Glomerular visceral epithelial cell (primary cell): ENCODE results near the gene IRF8.
"Not testable (repeated sequence)": the region's sequence is repeated elsewhere in the genome, so short reads cannot be mapped to it uniquely, and the experiment has no call there.

ENCODE experiments used
- DNase-seq: peaks from one replicate; pipeline ENCODE4 v3.0.0-alpha.2; 2016; ENCODE audit errors: extremely low spot score

Gene IRF8

GRCh38 chr16:85935391-85935973 is 36.5 kb downstream of the IRF8 start:
- no peak for DNase-seq

DNA sequence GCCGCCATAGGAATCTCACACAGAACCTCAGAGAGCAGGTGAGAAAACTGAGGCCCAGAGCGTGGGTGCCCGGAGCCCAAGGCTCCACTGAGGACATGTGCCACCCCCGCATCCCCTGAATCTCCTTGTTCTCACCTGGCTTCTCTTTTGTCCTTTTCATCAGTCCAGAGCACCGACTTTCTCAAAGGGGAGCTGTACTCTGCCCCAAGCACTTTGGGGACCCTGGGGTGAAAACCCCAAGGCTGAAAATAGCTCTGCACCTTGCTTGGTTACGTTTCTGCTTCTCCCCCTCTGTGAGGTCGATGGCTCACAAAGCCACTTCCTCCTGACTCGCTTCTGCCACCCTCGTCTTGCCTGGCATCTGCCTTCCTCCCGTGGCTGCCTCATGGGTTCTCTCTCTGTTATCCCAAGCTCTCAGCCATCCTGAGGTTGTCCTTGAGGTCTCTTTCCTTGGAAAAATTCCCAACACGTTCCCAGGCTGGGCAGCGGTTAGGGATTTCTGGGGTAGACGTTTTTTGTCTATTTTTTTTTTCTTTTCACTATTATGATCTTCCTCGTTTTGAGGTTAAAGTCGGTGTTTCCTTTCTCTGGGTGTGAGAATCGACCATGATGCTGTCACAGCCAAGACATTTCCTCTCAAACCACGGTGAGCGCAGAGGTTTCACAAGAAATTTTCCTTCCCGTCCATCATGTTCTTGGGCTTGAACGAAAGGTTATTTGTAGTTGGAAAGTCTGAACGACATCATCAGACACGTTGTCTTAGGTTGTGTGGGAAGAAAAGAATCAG is 37.2 kb downstream of the IRF8 start:
- DNase-seq: no peak

DNA sequence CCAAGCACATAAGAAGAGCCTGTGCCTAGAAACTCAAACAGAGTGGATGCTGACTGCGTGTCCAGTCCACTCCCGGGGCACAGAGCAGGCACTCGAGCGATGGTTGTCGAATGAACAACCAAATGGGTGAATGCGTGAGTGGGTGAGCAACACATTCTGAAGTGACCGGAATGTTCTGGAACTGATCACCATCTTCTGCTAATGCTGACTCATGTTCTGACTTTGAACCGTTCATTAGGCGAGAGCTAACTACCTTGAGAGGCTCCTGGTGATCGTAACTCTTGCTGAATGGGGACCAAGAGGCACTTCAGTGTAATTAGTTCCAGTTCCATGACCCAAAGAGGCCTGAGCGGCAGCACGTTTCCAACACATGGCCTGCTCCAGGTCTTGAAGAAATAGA is 37.9 kb downstream of the IRF8 start:
- no peak for DNase-seq

DNA sequence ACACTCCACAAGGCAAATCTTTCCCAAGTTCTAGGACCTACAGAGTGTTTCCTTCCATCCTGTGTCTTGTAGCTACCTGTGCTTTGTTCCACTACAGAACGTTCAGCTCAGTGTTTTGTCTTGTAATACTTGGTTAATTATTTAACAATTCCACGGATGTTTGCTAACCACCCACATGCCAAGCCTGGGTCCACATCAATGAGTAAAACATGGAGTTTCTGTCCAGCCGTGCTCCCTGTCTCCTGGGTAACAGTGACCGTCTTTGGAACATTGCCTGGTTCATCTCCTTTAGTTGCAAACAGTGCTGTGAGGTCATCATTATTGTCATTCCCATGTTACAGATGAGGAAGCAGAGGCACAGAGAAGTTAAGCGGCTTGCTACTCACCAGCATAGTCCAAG is 41.3 kb downstream of the IRF8 start:
- peak; percentile 26 for DNase-seq

- no peak for DNase-seq
These were observed 43.1 kb downstream of the IRF8 start for GRCh38 chr16:85941863-85942644.

- DNase-seq: not testable (repeated sequence)
These were observed 43.7 kb downstream of the IRF8 start for GRCh38 chr16:85942659-85943058.

- DNase-seq: no peak
These were observed 44.7 kb downstream of the IRF8 start for GRCh38 chr16:85943711-85944110.

DNA sequence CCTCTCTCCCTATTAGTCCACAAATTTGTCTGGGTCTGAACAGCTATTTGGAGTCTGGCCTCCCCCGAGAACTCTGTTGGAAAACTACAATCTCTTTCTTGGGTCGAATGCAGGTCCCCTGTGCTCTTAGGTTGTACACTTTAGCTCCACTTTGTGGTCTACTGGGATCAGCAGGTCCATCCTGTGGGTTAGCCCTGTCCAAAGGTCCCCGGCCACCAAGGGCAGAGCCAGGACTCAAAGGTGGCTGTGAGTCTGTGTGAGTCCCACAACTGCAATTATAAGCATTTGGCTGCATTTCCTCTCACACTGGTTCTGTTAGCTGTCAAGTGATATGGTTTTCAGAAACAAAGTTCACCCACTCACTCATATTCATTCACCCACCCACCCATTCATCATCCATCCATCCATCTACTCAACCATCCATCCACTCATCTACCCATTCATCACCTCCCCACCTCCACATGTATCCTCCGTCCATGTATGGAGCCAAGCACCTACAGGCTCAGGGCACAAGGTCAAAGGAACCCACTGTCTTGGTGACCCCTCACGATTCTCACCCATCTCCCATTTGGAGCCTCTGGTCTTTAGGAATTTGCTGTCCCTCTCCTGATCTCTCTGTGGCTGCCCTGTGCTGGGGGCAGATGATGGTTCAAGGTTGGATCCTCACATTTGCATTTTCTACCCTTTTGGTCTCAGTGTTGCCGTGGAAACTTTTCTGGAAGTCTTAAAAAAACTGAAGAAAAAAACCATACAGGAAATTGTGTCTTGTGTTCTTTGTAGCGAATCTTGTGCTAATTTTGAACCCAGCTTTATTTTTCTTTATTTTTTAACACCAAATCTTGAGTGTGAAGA is 45.8 kb downstream of the IRF8 start:
- no peak for DNase-seq

- DNase-seq: no peak
These were observed 46.4 kb downstream of the IRF8 start for GRCh38 chr16:85945424-85945751.

GRCh38 chr16:85946541-85947124 is 47.7 kb downstream of the IRF8 start:
- DNase-seq: no peak

GRCh38 chr16:85947230-85948137 is 48.5 kb downstream of the IRF8 start:
- no peak for DNase-seq

GRCh38 chr16:85948138-85948509 is 49.2 kb downstream of the IRF8 start:
- no peak for DNase-seq

GRCh38 chr16:85948616-85949265 is 49.8 kb downstream of the IRF8 start:
- DNase-seq: no peak

- DNase-seq: no peak
These were observed 51.4 kb downstream of the IRF8 start for GRCh38 chr16:85950136-85950918.

- DNase-seq: no peak
These were observed 53.2 kb downstream of the IRF8 start for GRCh38 chr16:85952197-85952596.

DNA sequence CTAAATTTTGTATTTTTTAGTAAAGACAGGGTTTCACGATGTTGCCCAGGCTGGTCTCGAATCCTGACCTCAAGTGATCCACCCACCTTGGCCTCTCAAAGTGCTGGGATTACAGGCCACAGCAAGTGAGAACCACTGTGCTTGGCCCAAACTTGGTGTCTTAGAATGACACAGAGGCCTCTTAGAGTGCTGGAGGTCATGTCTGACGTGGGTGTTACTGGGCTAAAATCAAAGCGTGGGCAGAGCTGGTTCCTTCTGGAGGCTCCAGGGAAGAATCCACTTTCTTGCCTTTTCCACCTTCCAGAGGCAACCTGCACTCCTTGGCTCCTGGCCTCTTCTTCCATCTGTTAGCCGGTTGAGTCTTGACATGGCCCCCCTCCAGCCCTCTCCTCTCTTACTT is 53.8 kb downstream of the IRF8 start:
- no peak for DNase-seq

GRCh38 chr16:85954927-85955519 is 56.1 kb downstream of the IRF8 start:
- DNase-seq: no peak

DNA sequence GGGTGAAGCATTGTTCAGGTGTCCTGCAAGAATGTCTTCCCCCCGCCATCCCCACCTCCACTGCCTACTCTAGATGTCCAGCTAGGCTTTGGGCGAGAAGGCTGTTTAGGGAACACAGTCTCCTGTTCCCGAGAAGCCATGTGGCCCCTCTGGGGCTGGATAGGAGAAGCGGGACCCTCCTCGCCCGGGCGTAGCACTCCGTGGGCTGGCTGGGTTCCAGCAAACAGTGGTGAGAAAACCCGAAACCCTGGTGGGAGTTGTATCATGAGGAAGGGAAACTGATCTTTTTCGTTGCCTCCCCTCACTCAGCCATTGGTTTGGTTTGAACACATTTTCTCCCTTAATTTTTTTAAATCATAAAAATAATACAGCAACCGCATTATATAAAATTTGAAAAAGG is 56.6 kb downstream of the IRF8 start:
- no peak for DNase-seq

GRCh38 chr16:85956426-85956825 is 57.5 kb downstream of the IRF8 start:
- no peak for DNase-seq
